HL-60 (cell line): ENCODE data around the gene PTPRN2.
"Not testable (repeated sequence)": the region's sequence is repeated elsewhere in the genome, so short reads cannot be mapped to it uniquely, and the experiment has no call there.

Experiments
- GABPA ChIP-seq: IDR thresholded peaks from 2 replicates; pipeline ENCODE4 v1.6.1; 2012; ENCODE audit warnings: low read depth
- POLR2AphosphoS5 ChIP-seq: IDR thresholded peaks from 2 replicates; pipeline ENCODE4 v1.6.1; 2012; ENCODE audit warnings: low read depth
- TF ChIP-seq, protein P1 (sequence below): IDR thresholded peaks from one replicate; pipeline ENCODE4 v1.5.1; 2011; ENCODE audit warnings: low read length, control low read depth, inconsistent platforms; ENCODE audit not compliant: insufficient read depth
- TF ChIP-seq, protein P2 (sequence below): IDR thresholded peaks from 2 replicates; pipeline ENCODE4 v1.6.1; 2012; ENCODE audit warnings: low read depth; ENCODE audit not compliant: insufficient replicate concordance

DNA sequence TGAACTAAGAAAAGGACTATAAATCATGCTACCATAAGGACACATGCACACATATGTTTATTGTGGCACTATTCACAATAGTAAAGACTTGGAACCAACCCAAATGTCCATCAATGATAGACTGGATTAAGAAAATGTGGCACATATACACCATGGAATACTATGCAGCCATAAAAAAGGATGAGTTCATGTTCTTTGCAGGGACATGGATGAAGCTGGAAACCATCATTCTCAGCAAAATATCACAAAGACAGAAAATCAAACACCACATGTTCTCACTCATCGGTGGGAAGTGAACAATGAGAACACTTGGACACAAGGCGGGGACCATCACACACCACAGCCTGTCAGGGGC is 922.0 kb downstream of the PTPRN2 start:
- not testable (repeated sequence) for TF ChIP-seq POLR2AphosphoS5, GABPA
- TF ChIP-seq, protein P1, sequence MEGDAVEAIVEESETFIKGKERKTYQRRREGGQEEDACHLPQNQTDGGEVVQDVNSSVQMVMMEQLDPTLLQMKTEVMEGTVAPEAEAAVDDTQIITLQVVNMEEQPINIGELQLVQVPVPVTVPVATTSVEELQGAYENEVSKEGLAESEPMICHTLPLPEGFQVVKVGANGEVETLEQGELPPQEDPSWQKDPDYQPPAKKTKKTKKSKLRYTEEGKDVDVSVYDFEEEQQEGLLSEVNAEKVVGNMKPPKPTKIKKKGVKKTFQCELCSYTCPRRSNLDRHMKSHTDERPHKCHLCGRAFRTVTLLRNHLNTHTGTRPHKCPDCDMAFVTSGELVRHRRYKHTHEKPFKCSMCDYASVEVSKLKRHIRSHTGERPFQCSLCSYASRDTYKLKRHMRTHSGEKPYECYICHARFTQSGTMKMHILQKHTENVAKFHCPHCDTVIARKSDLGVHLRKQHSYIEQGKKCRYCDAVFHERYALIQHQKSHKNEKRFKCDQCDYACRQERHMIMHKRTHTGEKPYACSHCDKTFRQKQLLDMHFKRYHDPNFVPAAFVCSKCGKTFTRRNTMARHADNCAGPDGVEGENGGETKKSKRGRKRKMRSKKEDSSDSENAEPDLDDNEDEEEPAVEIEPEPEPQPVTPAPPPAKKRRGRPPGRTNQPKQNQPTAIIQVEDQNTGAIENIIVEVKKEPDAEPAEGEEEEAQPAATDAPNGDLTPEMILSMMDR: not testable (repeated sequence)
- TF ChIP-seq, protein P2, sequence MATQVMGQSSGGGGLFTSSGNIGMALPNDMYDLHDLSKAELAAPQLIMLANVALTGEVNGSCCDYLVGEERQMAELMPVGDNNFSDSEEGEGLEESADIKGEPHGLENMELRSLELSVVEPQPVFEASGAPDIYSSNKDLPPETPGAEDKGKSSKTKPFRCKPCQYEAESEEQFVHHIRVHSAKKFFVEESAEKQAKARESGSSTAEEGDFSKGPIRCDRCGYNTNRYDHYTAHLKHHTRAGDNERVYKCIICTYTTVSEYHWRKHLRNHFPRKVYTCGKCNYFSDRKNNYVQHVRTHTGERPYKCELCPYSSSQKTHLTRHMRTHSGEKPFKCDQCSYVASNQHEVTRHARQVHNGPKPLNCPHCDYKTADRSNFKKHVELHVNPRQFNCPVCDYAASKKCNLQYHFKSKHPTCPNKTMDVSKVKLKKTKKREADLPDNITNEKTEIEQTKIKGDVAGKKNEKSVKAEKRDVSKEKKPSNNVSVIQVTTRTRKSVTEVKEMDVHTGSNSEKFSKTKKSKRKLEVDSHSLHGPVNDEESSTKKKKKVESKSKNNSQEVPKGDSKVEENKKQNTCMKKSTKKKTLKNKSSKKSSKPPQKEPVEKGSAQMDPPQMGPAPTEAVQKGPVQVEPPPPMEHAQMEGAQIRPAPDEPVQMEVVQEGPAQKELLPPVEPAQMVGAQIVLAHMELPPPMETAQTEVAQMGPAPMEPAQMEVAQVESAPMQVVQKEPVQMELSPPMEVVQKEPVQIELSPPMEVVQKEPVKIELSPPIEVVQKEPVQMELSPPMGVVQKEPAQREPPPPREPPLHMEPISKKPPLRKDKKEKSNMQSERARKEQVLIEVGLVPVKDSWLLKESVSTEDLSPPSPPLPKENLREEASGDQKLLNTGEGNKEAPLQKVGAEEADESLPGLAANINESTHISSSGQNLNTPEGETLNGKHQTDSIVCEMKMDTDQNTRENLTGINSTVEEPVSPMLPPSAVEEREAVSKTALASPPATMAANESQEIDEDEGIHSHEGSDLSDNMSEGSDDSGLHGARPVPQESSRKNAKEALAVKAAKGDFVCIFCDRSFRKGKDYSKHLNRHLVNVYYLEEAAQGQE: not testable (repeated sequence)
